Neural progenitor cell (in vitro differentiated cells): ENCODE measurements around the gene DLK1.

ENCODE experiments used
- EZH2 ChIP-seq: fragments of 200-600 bp; sonication (generic); IDR thresholded peaks from 2 replicates; pipeline ENCODE4 v1.6.1; 2017; ENCODE audit warnings: antibody characterized with exemption, mild to moderate bottlenecking, moderate library complexity
- EZH2phosphoT487 ChIP-seq: fragments of 200-600 bp; sonication (generic); IDR thresholded peaks from 2 replicates; pipeline ENCODE4 v1.6.1; 2017; ENCODE audit warnings: antibody characterized with exemption
- TF ChIP-seq, protein P1 (sequence below): fragments of 200-600 bp; sonication (generic); IDR thresholded peaks from 2 replicates; pipeline ENCODE4 v1.5.1; 2017; ENCODE audit warnings: antibody characterized with exemption, mild to moderate bottlenecking

DNA sequence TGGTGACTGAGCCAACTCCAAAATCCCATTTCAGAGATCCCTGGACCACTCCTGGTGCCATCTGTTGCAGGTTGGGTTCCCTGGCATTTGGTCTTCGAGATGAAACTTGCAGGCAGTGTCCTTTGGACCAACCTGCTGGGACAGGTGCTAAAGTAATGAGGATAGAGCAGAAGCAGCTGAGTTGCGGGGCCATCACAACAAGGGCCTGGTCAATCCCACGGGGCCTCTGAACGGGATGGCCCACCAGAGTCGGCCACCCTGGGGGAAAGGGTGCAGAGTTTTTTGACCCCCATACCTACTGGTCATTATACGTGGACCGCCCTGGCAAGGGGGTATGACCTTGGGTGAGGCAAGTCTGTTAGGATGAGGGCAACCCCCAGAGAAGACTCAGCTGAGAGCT, 39.3 kb downstream of the DLK1 start:
- TF ChIP-seq, protein P1, sequence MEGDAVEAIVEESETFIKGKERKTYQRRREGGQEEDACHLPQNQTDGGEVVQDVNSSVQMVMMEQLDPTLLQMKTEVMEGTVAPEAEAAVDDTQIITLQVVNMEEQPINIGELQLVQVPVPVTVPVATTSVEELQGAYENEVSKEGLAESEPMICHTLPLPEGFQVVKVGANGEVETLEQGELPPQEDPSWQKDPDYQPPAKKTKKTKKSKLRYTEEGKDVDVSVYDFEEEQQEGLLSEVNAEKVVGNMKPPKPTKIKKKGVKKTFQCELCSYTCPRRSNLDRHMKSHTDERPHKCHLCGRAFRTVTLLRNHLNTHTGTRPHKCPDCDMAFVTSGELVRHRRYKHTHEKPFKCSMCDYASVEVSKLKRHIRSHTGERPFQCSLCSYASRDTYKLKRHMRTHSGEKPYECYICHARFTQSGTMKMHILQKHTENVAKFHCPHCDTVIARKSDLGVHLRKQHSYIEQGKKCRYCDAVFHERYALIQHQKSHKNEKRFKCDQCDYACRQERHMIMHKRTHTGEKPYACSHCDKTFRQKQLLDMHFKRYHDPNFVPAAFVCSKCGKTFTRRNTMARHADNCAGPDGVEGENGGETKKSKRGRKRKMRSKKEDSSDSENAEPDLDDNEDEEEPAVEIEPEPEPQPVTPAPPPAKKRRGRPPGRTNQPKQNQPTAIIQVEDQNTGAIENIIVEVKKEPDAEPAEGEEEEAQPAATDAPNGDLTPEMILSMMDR, result no peak
- TF ChIP-seq EZH2 (no peak), EZH2phosphoT487 (no peak)
